RWPE2 (cell line): ENCODE results near the gene IRAK2.

Source experiments
- ATAC-seq: fragments of 200-7000 bp; cut with Tn5 transposase; 3 replicates; pipeline ENCODE4 v1.9.1; 2021; ENCODE audit warnings: low read depth
- DNase-seq: peaks from one replicate; pipeline ENCODE4 v3.0.0-alpha.2; 2020; ENCODE audit warnings: low spot score
- H3K27ac ChIP-seq: fragments of 450-650 bp; 2 replicates; pipeline ENCODE4 v1.5.1; 2017; ENCODE audit warnings: mild to moderate bottlenecking; ENCODE audit not compliant: poor library complexity, severe bottlenecking
- H3K27me3 ChIP-seq: fragments of 250-450 bp; sonication (Bioruptor Pico); 2 replicates; pipeline ENCODE4 v1.5.1; 2021; ENCODE audit warnings: mild to moderate bottlenecking, moderate library complexity; ENCODE audit not compliant: insufficient read depth, poor library complexity, severe bottlenecking
- H3K36me3 ChIP-seq: fragments of 250-450 bp; sonication (Bioruptor Pico); 2 replicates; pipeline ENCODE4 v1.5.1; 2020; ENCODE audit warnings: low read depth, mild to moderate bottlenecking, moderate library complexity
- H3K4me1 ChIP-seq: fragments of 250-450 bp; sonication (Bioruptor Pico); 2 replicates; pipeline ENCODE4 v1.5.1; 2021; ENCODE audit warnings: mild to moderate bottlenecking, moderate library complexity; ENCODE audit not compliant: insufficient read depth, poor library complexity, severe bottlenecking
- H3K4me3 ChIP-seq: fragments of 250-450 bp; sonication (Bioruptor Pico); 2 replicates; pipeline ENCODE4 v1.5.1; 2021; ENCODE audit warnings: mild to moderate bottlenecking, moderate library complexity; ENCODE audit not compliant: severe bottlenecking
- H3K9me3 ChIP-seq: fragments of 250-450 bp; sonication (Bioruptor Pico); 2 replicates; pipeline ENCODE4 v1.5.1; 2021; ENCODE audit warnings: mild to moderate bottlenecking, moderate library complexity; ENCODE audit not compliant: severe bottlenecking
- TF ChIP-seq, protein P1 (sequence below): fragments of 450-650 bp; IDR thresholded peaks from one replicate; pipeline ENCODE4 v1.5.1; 2017; ENCODE audit warnings: mild to moderate bottlenecking, moderate library complexity; ENCODE audit not compliant: poor library complexity, severe bottlenecking

Gene IRAK2

DNA sequence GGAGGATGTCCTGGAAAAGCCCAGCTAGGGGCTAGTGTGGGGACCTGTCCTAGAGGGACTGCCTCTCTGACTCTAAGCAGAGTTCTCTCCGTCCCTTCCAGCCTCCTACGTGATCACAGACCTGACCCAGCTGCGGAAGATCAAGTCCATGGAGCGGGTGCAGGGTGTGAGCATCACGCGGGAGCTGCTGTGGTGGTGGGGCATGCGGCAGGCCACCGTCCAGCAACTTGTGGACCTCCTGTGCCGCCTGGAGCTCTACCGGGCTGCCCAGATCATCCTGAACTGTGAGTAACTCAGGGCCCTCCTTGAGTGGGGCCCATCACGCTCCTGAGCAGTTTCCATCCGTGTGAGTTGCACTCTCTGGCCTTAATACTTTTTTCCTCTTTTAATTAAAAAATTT is 13.0 kb downstream of the IRAK2 start:
- H3K4me3 ChIP-seq: no peak overlapping the region
- ATAC-seq: peak; percentile 45
- H3K27ac ChIP-seq: peak overlapping the region; percentile 6
- H3K4me1 ChIP-seq: no peaks in the 10 kb centered on the region
- DNase-seq: no peak
- TF ChIP-seq, protein P1, sequence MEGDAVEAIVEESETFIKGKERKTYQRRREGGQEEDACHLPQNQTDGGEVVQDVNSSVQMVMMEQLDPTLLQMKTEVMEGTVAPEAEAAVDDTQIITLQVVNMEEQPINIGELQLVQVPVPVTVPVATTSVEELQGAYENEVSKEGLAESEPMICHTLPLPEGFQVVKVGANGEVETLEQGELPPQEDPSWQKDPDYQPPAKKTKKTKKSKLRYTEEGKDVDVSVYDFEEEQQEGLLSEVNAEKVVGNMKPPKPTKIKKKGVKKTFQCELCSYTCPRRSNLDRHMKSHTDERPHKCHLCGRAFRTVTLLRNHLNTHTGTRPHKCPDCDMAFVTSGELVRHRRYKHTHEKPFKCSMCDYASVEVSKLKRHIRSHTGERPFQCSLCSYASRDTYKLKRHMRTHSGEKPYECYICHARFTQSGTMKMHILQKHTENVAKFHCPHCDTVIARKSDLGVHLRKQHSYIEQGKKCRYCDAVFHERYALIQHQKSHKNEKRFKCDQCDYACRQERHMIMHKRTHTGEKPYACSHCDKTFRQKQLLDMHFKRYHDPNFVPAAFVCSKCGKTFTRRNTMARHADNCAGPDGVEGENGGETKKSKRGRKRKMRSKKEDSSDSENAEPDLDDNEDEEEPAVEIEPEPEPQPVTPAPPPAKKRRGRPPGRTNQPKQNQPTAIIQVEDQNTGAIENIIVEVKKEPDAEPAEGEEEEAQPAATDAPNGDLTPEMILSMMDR: no peak
- 0 out of 2 replicates have a peak, but pooled peaks cover 4% of the 10 kb centered on the region for H3K36me3 ChIP-seq
- no peaks in the 10 kb centered on the region for H3K9me3 ChIP-seq
- no peaks in the 10 kb centered on the region for H3K27me3 ChIP-seq

DNA sequence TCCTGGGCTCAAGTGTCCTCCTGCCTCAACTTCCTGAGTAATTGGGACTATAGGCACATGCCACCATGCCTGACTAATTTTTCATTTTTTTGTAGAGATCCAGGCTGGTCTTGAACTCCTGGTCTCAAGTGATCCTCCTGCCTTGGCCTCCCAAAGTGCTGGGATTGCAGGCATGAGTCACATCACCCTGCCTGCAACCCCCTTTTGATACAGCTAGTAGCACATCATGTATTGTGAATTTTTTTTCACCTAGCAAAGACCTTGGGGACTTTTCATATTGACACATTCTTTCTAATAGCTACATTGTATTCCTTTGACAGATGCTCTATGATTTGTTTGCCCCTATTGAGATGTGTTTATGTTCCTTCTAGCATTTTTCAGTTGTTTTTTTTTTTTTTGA is 14.2 kb downstream of the IRAK2 start:
- DNase-seq (no peak), ATAC-seq (no peak)
- Histone ChIP-seq H3K36me3 (0 out of 2 replicates have a peak, but pooled peaks cover 4% of the 10 kb centered on the region), H3K4me3 (no peak overlapping the region), H3K9me3 (no peaks in the 10 kb centered on the region), H3K4me1 (peaks cover 2% of the 10 kb centered on the region), H3K27ac (no peak overlapping the region), H3K27me3 (no peaks in the 10 kb centered on the region)
- TF ChIP-seq, protein P1: no peak

DNA sequence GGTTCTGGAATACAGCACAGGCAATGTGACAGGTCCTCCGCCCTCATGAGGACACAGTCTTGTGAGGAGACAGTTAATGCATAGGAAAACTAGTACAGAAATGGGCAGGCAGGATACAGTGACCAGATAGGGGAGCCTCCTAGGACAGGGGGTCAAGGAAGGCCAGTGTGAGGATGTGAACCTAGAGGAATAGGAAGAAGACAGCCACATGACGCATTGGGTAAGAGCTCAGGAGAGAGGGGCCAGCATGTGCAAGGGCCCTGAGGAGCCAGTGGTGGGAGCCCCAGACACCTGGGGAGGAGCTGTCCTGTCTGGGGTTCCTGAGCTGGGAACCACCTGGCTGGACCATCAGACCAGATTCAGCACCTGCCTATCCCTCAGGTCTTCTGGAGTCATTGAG is 15.6 kb downstream of the IRAK2 start:
- DNase-seq (no peak), ATAC-seq (no peak)
- peaks cover 8% of the 10 kb centered on the region for H3K4me1 ChIP-seq
- no peaks in the 10 kb centered on the region for H3K9me3 ChIP-seq
- 0 out of 2 replicates have a peak, but pooled peaks cover 4% of the 10 kb centered on the region for H3K36me3 ChIP-seq
- no peak overlapping the region for H3K4me3 ChIP-seq
- no peak overlapping the region for H3K27ac ChIP-seq
- TF ChIP-seq, protein P1: no peak
- no peaks in the 10 kb centered on the region for H3K27me3 ChIP-seq

DNA sequence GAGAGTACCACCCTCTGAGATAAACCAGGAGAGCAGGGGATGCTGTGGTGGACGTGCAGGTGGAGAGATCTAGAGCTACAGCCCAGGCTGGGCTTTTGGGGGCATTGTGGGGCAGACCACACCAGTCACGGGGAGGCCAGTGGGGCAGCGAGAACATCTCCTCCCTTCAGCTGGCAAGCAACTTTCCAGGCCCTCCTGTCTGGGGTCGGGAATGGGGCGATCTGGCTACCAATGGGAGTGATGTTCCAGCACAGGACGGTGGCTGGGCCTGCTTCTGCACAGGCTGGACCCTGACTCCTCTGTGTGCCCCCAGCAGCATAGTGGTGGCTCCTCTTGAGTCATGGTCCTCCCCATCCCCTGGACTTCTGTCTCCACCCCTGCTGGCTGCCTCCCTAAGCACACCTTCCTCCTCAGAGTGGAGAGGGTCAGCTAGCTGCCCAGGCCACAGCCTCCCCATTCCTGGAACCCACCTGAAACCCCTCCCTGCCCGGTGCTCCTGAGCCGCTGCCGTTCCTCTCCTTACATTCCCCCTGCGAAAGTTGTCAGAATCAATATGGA is 16.1 kb downstream of the IRAK2 start:
- 0 out of 2 replicates have a peak, but pooled peaks cover 4% of the 10 kb centered on the region for H3K36me3 ChIP-seq
- no peak overlapping the region for H3K4me3 ChIP-seq
- H3K9me3 ChIP-seq: no peaks in the 10 kb centered on the region
- no peak for DNase-seq
- TF ChIP-seq, protein P1: no peak
- no peak for ATAC-seq
- peaks cover 8% of the 10 kb centered on the region for H3K4me1 ChIP-seq
- H3K27me3 ChIP-seq: no peaks in the 10 kb centered on the region
- no peak overlapping the region for H3K27ac ChIP-seq

DNA sequence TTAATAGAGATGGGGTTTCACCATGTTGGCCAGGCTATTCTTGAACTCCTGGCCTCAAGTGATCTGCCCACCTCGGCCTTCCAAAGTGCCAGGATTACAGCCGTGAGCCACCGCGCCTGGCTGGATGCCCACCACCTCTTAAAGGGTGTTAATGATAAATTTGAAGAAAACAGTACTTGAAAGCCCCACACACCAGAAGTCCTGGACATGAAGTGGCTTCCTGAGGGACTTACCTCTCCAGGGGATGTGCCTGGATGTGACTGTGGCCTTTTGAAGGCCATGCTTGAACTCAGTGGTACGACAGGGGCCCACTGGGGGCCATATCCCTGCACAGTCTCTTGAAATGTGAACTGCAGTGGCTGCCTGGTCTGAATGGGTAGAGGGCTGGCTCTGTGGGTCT is 18.2 kb downstream of the IRAK2 start:
- no peak overlapping the region for H3K27ac ChIP-seq
- H3K36me3 ChIP-seq: 0 out of 2 replicates have a peak, but pooled peaks cover 4% of the 10 kb centered on the region
- H3K27me3 ChIP-seq: no peaks in the 10 kb centered on the region
- peaks cover 8% of the 10 kb centered on the region for H3K4me1 ChIP-seq
- H3K4me3 ChIP-seq: no peak overlapping the region
- no peaks in the 10 kb centered on the region for H3K9me3 ChIP-seq
- DNase-seq (no peak), ATAC-seq (no peak)
- TF ChIP-seq, protein P1: no peak
